ENCODE measurements around the gene CDC45. TPM values are rescaled to one million over a fixed set of nuclear protein-coding genes. Genes with fewer than 3 reads are reported as not detected.

CDC45 gene
- polyA plus RNA-seq, 1 donor (not counting 4 experiments of a cell fraction or from before 2014, with no cell fraction given): 22.7 TPM

GRCh38 chr22:19483481-19484244 is 3.9 kb downstream of the CDC45 start:
- peaks cover 1 to 13% of the 10 kb centered on the region in 2 experiments for H3K36me3 ChIP-seq (ENCODE audit: control insufficient read depth in 2 of 2, extremely low read depth in 1 of 2, insufficient read depth in 2 of 2, low read length in 2 of 2)
- peaks cover 14% of the 10 kb centered on the region for H3K79me2 ChIP-seq (ENCODE audit: control insufficient read depth, insufficient read depth, low read length)
- H2AFZ ChIP-seq (ENCODE audit: control insufficient read depth, low read length): no peak overlapping the region
- no peaks in the 10 kb centered on the region for H3K9me1 ChIP-seq (ENCODE audit: control insufficient read depth, extremely low read depth, insufficient read depth, low read length)
- H3K4me1 ChIP-seq (ENCODE audit: control insufficient read depth, extremely low read depth, insufficient read depth, low read length): peaks cover 11% of the 10 kb centered on the region
- TF ChIP-seq CTCF (optimal IDR thresholded peaks at IDR 0.05 in 1 of 3, IDR thresholded peaks at IDR 0.05 in 1 of 3, conservative IDR thresholded peaks at IDR 0.05 in 1 of 3; ENCODE audit: extremely low read depth in 1 of 3, insufficient read depth in 2 of 3, low read length in 3 of 3): no peak
- TF ChIP-seq EZH2 (IDR thresholded peaks at IDR 0.05; ENCODE audit: low read length): no peak
- no peak overlapping the region for H3K27ac ChIP-seq (ENCODE audit: control insufficient read depth, insufficient read depth, low read length)
- no peak for DNase-seq (ENCODE audit: low read depth, low spot score)
- dilution Hi-C loops (cut with MboI; ENCODE audit: extremely low pct_ligation_motif_present, low sequenced_read_pairs): no loop called here
- H3K9me3 ChIP-seq (ENCODE audit: control insufficient read depth, low read depth, low read length): no peaks in the 10 kb centered on the region
- no peaks in the 10 kb centered on the region for H3K27me3 ChIP-seq (ENCODE audit: control insufficient read depth, extremely low read depth, insufficient read depth, low read length)
- H3K4me2 ChIP-seq (ENCODE audit: control insufficient read depth, extremely low read depth, insufficient read depth, low read depth, low read length): no peak overlapping the region
- H3K4me3 ChIP-seq (ENCODE audit: control insufficient read depth in 2 of 3, extremely low read depth in 1 of 3, insufficient read depth in 2 of 3, low read depth in 1 of 3, low read length in 3 of 3): no peak overlapping the region
- H3K9ac ChIP-seq (ENCODE audit: control insufficient read depth, extremely low read depth, insufficient read depth, low read length): no peak overlapping the region
- no peaks in the 10 kb centered on the region for H4K20me1 ChIP-seq (ENCODE audit: control insufficient read depth, extremely low read depth, insufficient read depth, low read length)
- FAIRE-seq: no peak

- no peaks in the 10 kb centered on the region for H3K9me1 ChIP-seq (ENCODE audit: control insufficient read depth, extremely low read depth, insufficient read depth, low read length)
- H3K4me1 ChIP-seq (ENCODE audit: control insufficient read depth, extremely low read depth, insufficient read depth, low read length): no peaks in the 10 kb centered on the region
- dilution Hi-C loops (cut with MboI; ENCODE audit: extremely low pct_ligation_motif_present, low sequenced_read_pairs): no loop called here
- peaks cover 1 to 15% of the 10 kb centered on the region in 2 experiments for H3K36me3 ChIP-seq (ENCODE audit: control insufficient read depth in 2 of 2, extremely low read depth in 1 of 2, insufficient read depth in 2 of 2, low read length in 2 of 2)
- H3K79me2 ChIP-seq (ENCODE audit: control insufficient read depth, insufficient read depth, low read length): no peaks in the 10 kb centered on the region
- no peaks in the 10 kb centered on the region for H3K27me3 ChIP-seq (ENCODE audit: control insufficient read depth, extremely low read depth, insufficient read depth, low read length)
- no peak for DNase-seq (ENCODE audit: low read depth, low spot score)
- H3K4me3 ChIP-seq (ENCODE audit: control insufficient read depth in 2 of 3, extremely low read depth in 1 of 3, insufficient read depth in 2 of 3, low read depth in 1 of 3, low read length in 3 of 3): no peak overlapping the region
- H2AFZ ChIP-seq (ENCODE audit: control insufficient read depth, low read length): no peak overlapping the region
- H3K4me2 ChIP-seq (ENCODE audit: control insufficient read depth, extremely low read depth, insufficient read depth, low read depth, low read length): no peak overlapping the region
- H3K9me3 ChIP-seq (ENCODE audit: control insufficient read depth, low read depth, low read length): no peaks in the 10 kb centered on the region
- H4K20me1 ChIP-seq (ENCODE audit: control insufficient read depth, extremely low read depth, insufficient read depth, low read length): no peaks in the 10 kb centered on the region
- H3K9ac ChIP-seq (ENCODE audit: control insufficient read depth, extremely low read depth, insufficient read depth, low read length): no peak overlapping the region
- TF ChIP-seq EZH2 (IDR thresholded peaks at IDR 0.05; ENCODE audit: low read length) (no peak), CTCF (optimal IDR thresholded peaks at IDR 0.05 in 1 of 3, IDR thresholded peaks at IDR 0.05 in 1 of 3, conservative IDR thresholded peaks at IDR 0.05 in 1 of 3; ENCODE audit: extremely low read depth in 1 of 3, insufficient read depth in 2 of 3, low read length in 3 of 3) (no peak)
- no peak for FAIRE-seq
- no peak overlapping the region for H3K27ac ChIP-seq (ENCODE audit: control insufficient read depth, insufficient read depth, low read length)
Observed at GRCh38 chr22:19488285-19488684, 8.6 kb downstream of the CDC45 start.
